ENCODE results near the gene TXK.

DNA sequence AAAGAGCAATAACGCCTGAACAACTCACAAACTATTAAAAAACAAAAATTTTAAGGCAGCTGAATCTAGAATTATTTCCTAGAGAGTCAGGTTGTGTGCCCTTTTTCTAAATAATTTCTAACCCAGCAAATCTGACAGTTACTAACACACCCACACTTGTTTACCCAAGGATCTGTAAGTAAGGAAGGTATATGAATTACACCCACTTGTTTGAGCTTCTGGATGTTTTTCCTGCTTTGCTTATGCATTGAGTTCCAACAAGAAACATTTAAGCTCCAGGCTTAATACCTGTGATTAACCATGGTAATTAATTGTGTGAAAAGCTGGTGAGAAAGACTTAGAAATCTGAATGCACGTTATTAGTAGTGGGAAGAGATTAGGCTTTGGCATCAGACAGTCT lies 115.9 kb downstream of the TXK start:
- TF ChIP-seq, protein P1, sequence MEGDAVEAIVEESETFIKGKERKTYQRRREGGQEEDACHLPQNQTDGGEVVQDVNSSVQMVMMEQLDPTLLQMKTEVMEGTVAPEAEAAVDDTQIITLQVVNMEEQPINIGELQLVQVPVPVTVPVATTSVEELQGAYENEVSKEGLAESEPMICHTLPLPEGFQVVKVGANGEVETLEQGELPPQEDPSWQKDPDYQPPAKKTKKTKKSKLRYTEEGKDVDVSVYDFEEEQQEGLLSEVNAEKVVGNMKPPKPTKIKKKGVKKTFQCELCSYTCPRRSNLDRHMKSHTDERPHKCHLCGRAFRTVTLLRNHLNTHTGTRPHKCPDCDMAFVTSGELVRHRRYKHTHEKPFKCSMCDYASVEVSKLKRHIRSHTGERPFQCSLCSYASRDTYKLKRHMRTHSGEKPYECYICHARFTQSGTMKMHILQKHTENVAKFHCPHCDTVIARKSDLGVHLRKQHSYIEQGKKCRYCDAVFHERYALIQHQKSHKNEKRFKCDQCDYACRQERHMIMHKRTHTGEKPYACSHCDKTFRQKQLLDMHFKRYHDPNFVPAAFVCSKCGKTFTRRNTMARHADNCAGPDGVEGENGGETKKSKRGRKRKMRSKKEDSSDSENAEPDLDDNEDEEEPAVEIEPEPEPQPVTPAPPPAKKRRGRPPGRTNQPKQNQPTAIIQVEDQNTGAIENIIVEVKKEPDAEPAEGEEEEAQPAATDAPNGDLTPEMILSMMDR (IDR thresholded peaks at IDR 0.05): no peak
- TF ChIP-seq ZBTB21 (CRISPR knock-in tag; IDR thresholded peaks at IDR 0.05; ENCODE audit: borderline replicate concordance) (no peak), MAX (CRISPR knock-in tag; IDR thresholded peaks at IDR 0.05) (no peak), NFYB (CRISPR knock-in tag; conservative IDR thresholded peaks at IDR 0.05; ENCODE audit: low read depth) (no peak)
- TF ChIP-seq, protein P2, sequence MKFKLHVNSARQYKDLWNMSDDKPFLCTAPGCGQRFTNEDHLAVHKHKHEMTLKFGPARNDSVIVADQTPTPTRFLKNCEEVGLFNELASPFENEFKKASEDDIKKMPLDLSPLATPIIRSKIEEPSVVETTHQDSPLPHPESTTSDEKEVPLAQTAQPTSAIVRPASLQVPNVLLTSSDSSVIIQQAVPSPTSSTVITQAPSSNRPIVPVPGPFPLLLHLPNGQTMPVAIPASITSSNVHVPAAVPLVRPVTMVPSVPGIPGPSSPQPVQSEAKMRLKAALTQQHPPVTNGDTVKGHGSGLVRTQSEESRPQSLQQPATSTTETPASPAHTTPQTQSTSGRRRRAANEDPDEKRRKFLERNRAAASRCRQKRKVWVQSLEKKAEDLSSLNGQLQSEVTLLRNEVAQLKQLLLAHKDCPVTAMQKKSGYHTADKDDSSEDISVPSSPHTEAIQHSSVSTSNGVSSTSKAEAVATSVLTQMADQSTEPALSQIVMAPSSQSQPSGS (CRISPR knock-in tag; IDR thresholded peaks at IDR 0.05; ENCODE audit: borderline replicate concordance, low read depth): no peak
